ENCODE results near the gene TMTC4.

GRCh38 chr13:100633461-100633860, 41.1 kb downstream of the TMTC4 start:
- TF ChIP-seq CTCF (conservative IDR thresholded peaks at IDR 0.05; ENCODE audit: low read length), result no peak
- TF ChIP-seq EZH2phosphoT487 (IDR thresholded peaks at IDR 0.05; ENCODE audit: borderline replicate concordance, low read depth, low read length), result no peak
